ENCODE data around the gene CBLIF.
"Not testable (repeated sequence)": the region's sequence is repeated elsewhere in the genome, so short reads cannot be mapped to it uniquely, and the experiment has no call there.

The CBLIF gene

DNA sequence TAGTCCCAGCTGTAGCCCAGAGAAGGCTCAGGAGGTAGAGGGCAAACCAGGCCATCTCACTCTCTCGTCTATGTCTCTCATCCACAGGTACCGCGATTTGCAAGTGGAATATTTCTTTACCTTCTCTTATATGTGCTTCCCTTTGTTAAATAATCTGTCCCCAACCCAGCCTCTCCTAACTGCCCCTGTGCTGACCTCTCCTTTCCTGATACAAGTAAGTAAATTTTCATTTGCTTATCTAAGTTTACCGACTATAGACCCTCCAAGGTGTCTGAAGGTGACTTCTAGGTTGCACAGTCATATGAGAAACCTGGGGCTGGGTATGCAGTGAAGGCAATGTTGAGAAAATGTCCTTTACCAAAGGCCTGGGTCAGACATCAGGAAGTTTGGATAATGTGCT is at the start of gene CBLIF:
TSS of gene CBLIF (minus strand) at position 101 of the 400 bp plus-strand sequence. CDS start at position 55, 46 bp downstream.
- DNase-seq, result no peak

DNA sequence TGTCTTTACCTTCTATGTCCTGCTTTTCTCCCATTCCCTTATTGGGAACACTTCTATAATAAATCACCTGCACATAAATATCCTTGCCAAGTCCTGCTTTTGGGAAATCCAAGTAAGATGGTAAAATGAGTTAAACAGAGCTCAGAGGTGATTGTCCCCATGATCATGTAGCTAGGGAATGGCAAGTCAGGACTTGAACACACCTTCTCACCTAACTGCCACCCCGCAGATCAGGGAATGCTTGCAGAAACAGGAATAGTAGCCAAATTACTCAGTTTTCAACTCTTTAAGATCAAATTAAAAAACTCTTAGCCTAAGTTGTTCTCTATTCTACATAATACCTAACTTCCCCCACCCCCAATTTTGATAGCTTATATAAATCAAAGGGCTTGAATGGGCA is 49.3 kb upstream of the CBLIF start:
- DNase-seq, result no peak

DNA sequence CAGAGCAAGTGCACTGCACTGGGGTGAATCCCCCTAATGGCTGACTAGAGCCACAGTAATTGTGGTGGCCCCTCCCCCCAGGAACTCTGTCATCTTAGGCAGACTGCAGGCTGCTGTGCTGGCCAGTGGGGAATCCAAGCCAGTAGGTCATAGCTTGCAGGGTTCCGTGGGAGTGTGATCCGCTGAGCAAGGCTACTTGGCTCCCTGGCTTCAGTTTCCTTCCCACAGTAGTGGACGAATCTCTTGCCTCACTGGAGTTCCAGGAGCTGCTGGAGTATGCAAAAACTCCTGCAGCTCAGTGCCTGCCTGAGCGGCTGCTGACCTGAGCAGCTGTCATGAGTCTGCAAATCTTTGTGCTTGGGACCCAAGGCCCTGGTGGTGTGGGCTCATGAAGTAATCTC is 46.5 kb upstream of the CBLIF start:
- DNase-seq, result peak; percentile 81 to 94 (median 90)

DNA sequence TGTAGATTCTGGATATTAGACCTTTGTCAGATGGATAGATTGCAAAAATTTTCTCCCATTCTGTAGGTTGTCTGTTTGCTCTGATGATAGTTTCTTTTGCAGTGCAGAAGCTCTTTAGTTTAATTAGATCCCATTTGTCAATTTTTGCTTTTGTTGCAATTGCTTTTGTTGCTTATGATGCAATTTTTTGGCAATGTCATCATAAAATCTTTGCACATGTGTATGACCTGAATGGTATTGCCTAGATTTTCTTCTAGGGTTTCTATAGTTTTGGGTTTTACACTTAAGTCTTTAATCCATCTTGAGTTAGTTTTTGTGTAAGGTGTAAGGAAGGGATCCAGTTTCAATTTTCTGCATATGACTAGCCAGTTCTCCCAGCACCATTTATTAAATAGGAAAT is 41.9 kb upstream of the CBLIF start:
- not testable (repeated sequence) for DNase-seq

DNA sequence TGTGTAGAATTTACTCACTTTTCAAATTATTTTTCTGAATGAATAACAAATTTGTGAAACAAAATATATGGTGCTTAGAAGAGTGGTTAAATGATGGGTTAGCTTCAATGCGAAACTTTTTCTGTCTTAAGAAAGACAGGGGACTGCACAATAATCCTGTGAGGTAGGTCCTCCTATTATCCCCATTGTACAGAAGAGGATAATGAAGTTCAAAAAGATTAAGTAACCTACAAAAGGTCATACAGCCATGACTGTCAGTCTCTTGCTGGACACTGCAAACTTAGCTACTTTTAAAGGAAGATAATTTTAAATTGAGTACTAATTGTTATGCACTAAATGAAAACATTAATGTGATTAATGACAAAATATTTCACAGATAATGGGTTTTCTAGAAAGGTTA is 38.3 kb upstream of the CBLIF start:
- DNase-seq, result no peak

DNA sequence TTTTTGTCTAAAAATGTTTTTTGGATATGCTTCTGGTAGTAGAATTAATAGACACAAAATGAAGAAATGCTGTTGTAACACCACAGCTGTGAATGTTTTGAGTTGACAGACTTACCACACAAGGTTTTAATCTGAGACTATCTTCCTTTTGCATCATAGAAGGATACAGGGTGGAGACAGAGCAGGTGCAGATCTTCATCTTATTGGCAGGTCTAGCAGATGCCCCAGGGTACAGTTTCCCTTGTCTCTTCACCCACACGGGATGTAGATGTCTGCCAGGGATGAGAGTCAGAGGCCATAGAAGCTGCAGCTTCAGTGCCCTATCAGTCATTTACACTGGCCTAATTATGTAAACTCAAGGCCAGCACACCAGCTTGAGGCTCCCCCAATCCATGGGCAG is 34.3 kb upstream of the CBLIF start:
- no peak for DNase-seq

DNA sequence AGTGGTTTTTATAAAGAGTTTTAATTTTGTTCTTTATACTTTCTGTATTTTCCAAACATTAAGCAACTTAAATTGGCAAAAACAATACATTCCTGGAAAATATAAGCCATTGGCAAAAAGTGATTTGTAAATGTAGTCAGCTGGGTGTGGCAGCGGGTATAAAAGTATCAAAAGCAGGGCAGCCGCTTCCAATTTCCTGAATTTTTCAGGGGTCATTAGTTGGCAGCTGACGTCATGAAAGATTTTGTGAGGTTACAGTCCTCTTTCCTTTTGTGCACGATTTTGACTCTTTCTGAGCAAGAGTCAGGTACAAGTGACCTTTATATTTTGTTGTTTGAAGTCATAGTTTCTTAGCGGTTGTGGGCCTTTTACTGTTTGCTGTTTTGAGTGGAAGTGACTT is 33.3 kb upstream of the CBLIF start, which contains the start of gene OOSP3:
TSS of gene OOSP3 (plus strand) at position 208 of the 400 bp plus-strand sequence. CDS start at position 235, 27 bp downstream.
- no peak for DNase-seq

DNA sequence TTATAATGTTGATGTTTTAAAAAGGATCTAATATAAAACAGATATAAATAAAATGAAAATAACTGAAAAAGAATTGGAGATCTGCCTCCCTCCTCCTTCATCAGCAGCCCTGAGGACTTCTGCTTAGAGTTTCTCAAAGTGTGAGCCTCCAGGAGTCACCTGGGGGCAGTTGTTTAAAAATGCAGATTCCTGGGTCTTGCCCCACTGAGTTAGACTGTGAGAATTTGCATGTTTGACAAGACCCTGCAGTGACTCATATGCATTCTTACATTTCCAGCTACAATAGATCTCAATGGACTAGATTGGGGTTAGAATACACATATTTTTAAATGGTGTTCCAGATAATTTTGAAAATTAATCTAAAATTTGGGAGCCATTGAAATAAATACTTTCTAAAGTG is 32.5 kb upstream of the CBLIF start:
- DNase-seq, result no peak

DNA sequence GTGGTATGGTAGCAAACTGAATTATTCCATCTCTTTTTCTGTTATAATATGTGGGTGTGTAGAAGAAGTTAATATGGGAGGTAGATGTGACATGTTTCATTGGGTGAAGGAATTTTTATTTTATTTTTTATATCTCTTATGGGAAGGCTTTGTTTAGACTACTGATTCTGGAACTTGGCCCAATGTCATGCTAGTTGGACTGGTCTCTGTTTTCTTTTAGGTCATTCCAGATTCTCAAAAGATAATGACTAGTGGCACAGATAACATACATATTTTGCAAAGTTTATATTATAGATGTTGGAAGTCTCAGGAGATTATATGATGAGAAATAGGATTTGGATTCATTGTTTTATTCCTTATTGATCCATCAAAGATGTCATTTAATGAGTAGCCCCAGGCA is 32.0 kb upstream of the CBLIF start:
- DNase-seq, result no peak

DNA sequence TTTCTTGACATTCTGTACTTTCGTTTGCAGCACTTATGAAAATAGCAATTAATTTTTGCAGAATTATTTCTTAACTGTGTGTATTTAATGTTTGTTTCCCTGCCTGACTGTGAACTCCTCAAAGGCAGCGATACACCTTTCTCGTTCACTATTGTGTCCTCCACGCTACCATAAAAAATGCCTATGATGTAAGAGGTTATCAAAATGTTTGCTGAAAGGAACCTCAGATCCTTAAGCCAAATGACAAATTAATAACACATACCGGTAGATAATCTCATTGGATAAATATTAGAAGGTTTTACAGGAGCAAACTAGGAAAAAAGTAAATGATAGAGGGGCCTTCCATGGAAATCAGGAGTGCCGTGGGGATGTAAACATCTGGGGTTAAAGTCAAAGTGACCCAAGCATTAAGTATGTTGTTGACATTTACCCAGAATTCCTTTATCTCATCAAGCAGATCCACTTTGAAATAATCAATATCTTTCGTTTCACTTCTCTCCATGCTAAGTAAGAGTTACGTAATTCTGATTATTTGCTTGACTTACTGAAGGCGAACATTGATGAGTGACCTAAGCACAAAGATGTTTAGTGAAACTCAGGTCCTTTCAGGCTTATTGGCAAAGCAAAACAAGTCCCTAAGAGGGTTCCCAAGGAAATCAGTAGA is 30.7 kb upstream of the CBLIF start:
- no peak for DNase-seq

DNA sequence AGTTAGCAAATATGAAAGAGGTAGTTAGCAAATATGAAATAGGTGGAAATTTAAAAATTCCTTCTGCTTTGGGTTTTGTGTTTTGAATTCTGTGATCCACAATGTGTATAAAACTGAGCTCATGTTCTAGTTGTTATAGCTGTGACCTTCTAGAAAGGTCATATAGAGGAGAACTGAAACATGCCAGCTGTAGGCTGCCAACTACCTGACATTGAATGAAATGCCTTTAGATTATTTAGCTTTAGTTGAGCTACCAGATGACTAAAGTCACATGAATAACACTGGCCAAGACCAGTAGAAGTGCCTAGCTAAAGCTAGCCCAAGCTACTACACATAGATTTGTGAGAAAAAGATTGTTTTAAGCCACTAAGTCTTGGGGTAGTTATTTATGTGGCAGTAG is 26.8 kb upstream of the CBLIF start:
- DNase-seq, result no peak

DNA sequence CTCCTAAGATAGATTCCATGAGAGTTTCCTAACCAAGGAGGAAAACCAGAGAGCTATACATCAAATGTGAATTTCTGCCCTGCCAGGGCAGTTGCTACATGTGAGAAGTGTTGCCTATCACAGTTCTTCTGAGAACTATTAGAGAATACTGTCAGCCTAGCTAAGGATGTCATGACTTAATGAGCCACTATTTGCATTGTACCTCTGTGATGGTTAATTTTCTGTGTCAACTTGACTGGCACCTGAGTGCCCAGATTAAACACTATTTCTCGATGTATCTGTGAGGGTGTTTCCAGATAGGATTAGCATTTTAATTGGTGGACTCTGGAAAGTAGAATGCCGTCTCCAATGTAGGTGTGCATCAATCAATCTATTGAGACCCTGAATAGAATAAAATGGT is 22.6 kb upstream of the CBLIF start:
- no peak for DNase-seq

DNA sequence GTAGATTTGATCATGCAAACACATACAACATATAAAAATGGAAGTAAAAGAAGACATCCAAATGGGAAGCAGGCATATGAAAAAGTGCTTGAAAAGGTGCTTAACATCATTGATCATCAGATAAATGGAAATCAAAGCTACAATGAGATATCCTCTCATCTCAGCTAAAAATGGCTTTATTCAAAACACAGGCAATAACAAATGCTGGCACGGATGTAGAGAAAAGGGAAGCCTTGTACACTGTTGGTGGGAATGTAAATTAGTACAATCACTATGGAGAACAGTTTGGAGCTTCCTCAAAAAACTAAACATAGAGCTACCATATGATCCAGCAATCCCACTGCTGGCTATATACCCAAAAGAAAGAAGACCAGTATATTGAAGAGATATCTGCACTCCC is 21.5 kb upstream of the CBLIF start:
- DNase-seq, result peak in 1 of 3 donors; percentile 15

DNA sequence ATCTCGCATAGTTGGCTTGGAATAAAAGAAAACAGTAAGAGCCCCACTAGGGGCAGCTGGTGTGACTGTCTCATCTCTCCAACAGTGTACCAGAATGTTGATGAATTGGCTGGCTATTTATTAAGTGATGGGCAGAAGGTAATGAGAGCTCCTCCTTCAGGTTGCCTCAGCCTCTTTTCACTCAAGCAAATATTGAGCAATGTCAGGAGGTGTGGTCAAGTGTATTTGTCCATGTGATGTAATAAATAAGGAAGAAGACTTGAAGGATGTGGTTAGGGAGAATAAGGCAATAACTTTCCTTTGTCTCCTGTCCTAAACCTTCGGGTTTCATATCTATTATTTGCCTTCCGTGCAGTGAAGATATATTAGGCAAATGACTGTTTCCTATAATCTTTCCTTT is 21.1 kb upstream of the CBLIF start, which contains the start of gene TCN1:
TSS of gene TCN1 (minus strand) at position 91 of the 400 bp plus-strand sequence. CDS start at position 74, 17 bp downstream.
- DNase-seq, result peak; percentile 67 to 83 (median 80)

DNA sequence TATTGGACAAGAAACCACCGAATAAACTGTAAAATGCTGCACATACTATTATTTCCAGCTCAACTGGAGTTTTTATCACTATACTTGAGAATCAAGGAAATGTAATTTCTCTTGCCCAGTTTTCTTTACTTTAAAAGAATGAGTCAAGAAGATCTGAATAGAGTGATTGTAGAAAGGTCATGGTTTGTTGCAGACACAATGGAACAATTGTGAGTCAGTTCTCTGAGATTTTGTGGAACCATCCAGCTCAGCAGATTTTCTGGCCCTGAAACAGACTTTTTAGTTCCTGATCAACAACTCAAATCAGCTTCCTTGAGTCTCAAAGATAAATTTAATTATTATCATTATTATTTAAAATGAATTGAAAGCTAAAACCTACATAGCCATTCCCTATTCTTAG is 19.7 kb upstream of the CBLIF start:
- peak; percentile 41 to 67 (median 58) for DNase-seq

DNA sequence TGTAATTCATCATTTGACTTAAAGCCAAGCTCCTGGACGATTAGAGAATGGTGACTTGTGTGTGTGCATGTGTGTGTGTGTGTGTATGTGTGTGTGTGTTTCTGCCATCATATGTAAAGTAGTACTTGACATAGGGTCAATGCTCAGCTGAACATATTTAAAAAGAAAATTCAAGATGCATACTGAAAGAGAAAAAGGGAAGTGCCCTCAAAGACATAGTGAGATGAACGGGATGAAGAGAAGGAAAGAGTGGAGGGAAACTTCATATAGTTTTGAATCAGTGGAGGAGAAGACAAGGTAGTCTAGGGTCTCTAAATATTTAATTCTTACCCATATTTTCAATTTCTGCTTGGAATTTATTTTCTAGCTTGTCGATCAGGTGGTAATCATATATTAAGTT is 17.0 kb upstream of the CBLIF start:
- DNase-seq, result no peak

DNA sequence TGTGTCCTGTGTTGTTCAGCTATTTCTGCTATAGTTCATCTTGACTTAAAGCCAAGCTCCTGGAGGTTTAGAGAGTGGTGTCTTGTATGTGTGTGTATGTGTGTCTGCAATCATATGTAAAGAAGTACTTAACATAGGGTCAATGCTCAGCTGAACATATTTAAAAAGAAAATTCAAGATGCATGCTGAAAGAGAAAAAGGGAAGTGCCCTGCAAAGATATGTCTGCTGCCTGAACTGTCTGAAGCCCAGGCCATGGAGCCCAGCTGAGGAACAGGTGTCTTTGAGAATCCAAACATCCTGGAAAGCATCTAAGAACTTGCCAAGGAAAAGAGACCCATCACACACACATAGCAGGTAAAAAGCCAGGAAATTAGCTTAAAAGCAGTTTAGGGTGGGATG is 14.4 kb upstream of the CBLIF start:
- DNase-seq, result no peak

DNA sequence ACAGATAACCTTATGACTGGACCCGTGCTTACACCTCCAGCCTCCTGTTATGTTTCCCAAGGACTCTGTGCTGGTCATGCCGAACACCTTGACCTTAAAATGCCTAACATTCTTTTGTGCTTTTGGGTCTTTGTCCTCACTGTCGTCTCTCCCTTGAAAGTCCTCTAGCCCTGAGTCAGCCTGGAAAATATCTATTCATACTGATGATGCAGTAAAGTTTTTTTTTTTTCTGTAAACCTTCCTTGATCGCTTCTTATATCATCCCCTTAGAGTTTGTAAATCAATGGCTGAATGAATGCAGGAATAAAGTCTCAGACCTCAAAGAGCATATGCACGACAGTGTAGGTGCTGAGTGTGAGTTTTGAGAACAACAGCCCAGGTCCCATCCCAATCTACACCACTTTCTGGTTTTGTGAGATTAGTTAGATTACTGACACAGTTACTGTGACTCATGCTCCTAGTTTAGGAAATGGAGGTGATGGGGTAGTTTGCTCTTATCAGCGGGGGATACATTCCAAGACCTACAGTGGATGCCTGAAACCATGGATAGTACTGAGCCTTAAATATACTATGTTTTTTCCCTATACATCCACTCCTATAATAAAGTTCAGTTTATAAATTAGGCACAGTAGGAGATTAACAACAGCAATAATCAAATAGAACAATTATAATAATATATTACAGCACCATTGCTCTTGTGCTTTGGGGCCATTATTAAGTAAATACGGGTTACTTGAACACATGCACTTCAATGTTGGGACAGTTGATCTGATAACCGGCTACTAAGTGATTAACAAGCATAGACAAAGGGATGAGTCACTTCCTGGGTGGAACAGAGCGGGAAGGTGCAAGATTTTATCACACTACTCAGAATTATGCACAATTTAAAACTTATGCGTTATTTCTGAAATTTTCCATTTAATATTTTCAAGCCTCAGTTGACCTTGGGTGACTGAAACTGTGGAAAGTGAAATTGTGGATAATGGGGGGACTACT is 12.4 kb upstream of the CBLIF start:
- DNase-seq, result peak in 2 of 3 donors; percentile 21 to 32

DNA sequence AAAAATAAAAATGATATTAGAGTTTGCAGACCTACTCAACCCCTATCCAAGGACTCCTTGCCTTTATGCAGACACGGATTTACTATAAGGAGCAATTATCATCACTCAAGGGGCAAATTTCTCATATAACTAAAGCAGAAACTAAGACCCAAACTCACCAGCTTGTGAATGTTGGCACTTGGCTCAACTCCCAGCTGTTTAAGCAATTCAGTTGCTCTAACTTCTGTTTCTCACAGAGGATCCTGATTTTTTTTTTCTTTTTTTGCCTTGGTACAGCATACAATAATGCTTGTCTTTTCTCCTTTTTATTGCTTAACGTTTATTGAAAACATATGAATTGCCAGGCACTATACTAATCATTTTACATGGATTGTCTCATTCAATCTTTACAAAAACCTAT is 9.6 kb upstream of the CBLIF start:
- DNase-seq, result no peak

DNA sequence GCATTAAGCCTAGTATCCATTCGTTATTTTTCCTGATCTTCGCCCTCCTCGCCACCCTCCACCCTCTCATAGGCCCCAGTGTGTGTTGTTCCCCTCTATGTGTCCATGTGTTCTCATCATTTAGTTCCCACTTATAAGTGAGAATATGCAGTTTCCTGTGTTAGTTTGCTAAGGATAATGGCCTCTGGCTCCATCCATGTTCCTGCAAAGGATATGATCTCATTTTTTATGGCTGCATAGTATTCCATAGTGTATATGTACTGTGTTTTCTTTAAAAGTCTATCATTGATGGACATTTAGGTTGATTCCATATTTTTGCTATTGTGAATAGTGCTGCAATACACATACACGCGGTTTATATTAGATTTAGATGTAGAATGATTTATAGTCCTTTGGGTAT is 6.1 kb upstream of the CBLIF start:
- DNase-seq, result not testable (repeated sequence)

DNA sequence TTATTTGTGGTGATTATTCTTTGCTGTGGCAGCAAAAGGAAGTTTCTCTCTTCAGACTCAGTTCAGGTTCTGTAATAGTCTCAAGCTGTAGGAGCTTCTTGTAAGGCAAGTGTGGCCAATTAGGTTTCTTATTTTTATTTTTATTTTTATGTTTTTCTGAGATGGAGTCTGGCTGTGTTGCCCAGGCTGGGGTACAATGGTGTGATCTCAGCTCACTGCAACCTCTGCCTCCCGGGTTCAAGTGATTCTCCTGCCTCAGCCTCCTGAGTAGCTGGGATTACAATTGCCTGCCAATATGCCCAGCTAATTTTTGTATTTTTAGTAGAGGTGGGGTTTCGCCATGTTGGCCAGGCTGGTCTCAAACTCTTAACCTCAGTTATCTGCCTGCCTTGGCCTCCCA is 4.3 kb upstream of the CBLIF start:
- DNase-seq, result not testable (repeated sequence)

DNA sequence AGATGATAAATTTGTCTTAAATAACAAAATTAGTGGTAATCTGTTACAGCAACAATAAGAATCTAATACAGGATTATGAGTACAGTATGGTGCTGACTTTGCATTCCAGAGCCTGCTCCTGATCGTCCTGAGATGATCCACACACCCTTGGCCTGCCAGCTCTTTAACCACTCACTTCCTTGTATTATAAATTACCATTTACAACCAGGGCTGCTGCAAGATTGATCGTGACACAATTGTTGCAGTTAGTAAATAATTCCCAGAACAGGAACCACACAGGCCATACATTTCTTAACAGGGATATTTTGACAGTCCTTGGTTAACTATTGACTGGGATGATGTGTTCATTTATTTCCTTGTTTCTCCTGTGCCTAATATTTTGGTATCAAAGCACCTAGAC is 3.8 kb upstream of the CBLIF start:
- peak; percentile 24 to 34 (median 28) for DNase-seq

DNA sequence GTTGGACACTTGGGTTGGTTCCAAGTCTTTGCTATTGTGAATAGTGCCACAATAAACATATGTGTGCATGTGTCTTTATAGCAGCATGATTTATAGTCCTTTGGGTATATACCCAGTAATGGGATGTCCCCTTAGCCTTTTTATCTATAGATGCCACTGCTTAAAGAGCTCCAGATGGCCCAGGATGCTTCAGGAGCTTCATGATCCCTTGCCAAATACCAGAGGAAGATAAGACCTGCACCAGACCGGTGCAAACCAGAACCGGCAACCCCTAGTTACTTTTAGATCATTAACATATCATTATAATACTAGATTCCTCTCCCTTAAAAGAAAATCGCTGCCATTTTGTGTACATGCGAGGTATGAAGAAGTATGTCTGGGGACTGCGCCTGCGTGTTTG is 3.1 kb upstream of the CBLIF start:
- not testable (repeated sequence) for DNase-seq

DNA sequence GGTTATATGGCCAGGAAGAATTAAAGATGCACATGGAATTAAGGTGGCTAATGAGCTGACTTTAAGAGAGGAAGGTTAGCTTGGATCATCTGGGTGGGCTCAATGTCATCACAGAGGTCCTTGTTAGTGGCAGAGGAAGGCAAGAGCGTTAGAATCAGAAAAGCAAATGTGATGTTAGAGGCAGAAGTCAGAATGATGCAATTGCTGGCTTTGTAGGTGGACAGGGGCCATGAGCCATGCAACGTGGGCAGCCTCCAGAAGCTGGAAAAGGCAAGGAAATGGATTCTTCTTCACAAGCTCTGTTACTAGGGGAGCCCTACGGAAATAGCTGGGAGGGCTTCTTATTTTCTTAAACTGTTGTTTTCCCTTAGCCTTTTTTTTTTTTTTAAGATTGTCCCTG is 2.3 kb upstream of the CBLIF start:
- DNase-seq, result no peak
